Thyroid gland (tissue), 4 donors: ENCODE results near the gene GJB5. TPM values are rescaled to one million over a fixed set of nuclear protein-coding genes. Genes with fewer than 3 reads are reported as not detected.

Source experiments
- DNase-seq, 2 donors: peaks; one replicate each; pipeline ENCODE4 v3.0.0-alpha.2; 2019
- H3K27ac ChIP-seq, 3 donors: fragments of 200-600 bp; sonication (generic); 1 replicate in 2 of 3; 2 replicates in 1 of 3; pipeline ENCODE4 v1.5.1; 2016 to 2019; ENCODE audit warnings: mild to moderate bottlenecking in 1 of 3, moderate library complexity in 1 of 3
- H3K27me3 ChIP-seq: fragments of 200-600 bp; sonication (generic); one replicate; pipeline ENCODE4 v1.5.1; 2019
- H3K36me3 ChIP-seq, 2 donors: fragments of 200-600 bp; sonication (generic); one replicate each; pipeline ENCODE4 v1.5.1; 2016 to 2019
- H3K4me1 ChIP-seq, 2 donors: fragments of 200-600 bp; sonication (generic); one replicate each; pipeline ENCODE4 v1.5.1; 2017 to 2019
- H3K4me3 ChIP-seq, 3 donors: fragments of 200-600 bp; sonication (generic); replicated peaks in 1 of 3; 1 replicate in 2 of 3; 2 replicates in 1 of 3; pipeline ENCODE4 v1.5.1; 2016; ENCODE audit warnings: mild to moderate bottlenecking in 1 of 3
- H3K9me3 ChIP-seq: fragments of 200-600 bp; sonication (generic); one replicate; pipeline ENCODE4 v1.5.1; 2017
- CTCF ChIP-seq, 6 experiments: fragments of 200-600 bp in 3 of 6; fragments of 450-650 bp in 3 of 6; sonication (generic) in 3 of 6; IDR thresholded peaks; one replicate each; pipeline ENCODE4 v1.5.1; 2016 to 2019; ENCODE audit warnings: antibody characterized with exemption in 6 of 6, mild to moderate bottlenecking in 2 of 6, inconsistent platforms in 1 of 6, moderate library complexity in 1 of 6
- POLR2A ChIP-seq, 2 donors: fragments of 450-650 bp; IDR thresholded peaks; one replicate each; pipeline ENCODE4 v1.6.1; 2017; ENCODE audit warnings: antibody characterized with exemption in 2 of 2, mild to moderate bottlenecking in 2 of 2, moderate library complexity in 1 of 2
- WGBS, 2 donors: methylation state at CpG; one replicate each; pipeline ENCODE4 v1.1.5; 2017; 5-methylcytosine and 5-hydroxymethylcytosine counted together
- intact Hi-C: fragments of 100-400 bp; cut with DNase I; formaldehyde crosslinking; loops from one replicate; pipeline ENCODE4 v1.15.1; 2023
- total RNA-seq, 4 donors: library from RNA; depleted of rRNA; stranded (reverse); fragments of >200 nt; gene quantifications; one replicate each; pipeline ENCODE4 v1.2.3, GENCODE V29; 2016

Gene GJB5
- total RNA-seq, result not detected

- Histone ChIP-seq H3K9me3 (no peaks in the 10 kb centered on the region), H3K4me1 (no peaks in the 10 kb centered on the region), H3K4me3 (no peak within 1 kb of the TSS), H3K27ac (no peak within 1 kb of the TSS), H3K27me3 (no peaks in the 10 kb centered on the region), H3K36me3 (no peaks in the 10 kb centered on the region)
- TF ChIP-seq CTCF (IDR thresholded peaks at IDR 0.05) (no peak), POLR2A (IDR thresholded peaks at IDR 0.05) (no peak)
- DNase-seq, result no peak
- intact Hi-C loops, result no loop called here
- WGBS, 2 donors, result 60 to 88% methylated on average over 3 to 10 of the region's 13 CpGs
Measured at GRCh38 chr1:34754964-34755637, at the start of gene GJB5. GJB5 (plus strand) TSS chr1:34755047; CDS start chr1:34757331, 2,284 bp downstream.

GRCh38 chr1:34705077-34705476 is 49.8 kb upstream of the GJB5 start:
- TF ChIP-seq POLR2A (IDR thresholded peaks at IDR 0.05) (no peak), CTCF (IDR thresholded peaks at IDR 0.05) (no peak)
- Histone ChIP-seq H3K27ac (no peak overlapping the region), H3K36me3 (no peaks in the 10 kb centered on the region), H3K27me3 (no peaks in the 10 kb centered on the region), H3K4me1 (no peaks in the 10 kb centered on the region), H3K4me3 (no peak overlapping the region), H3K9me3 (no peaks in the 10 kb centered on the region)
- no peak for DNase-seq
- 35 to 48% methylated on average over 3 of the region's 3 CpGs for WGBS, 2 donors
- intact Hi-C loops, result no loop called here

- H3K36me3 ChIP-seq, result no peaks in the 10 kb centered on the region
- H3K27me3 ChIP-seq, result no peaks in the 10 kb centered on the region
- 72 to 75% methylated on average over 4 of the region's 4 CpGs for WGBS, 2 donors
- H3K4me1 ChIP-seq, result no peaks in the 10 kb centered on the region
- DNase-seq, result no peak
- no peak overlapping the region for H3K4me3 ChIP-seq
- no peak for TF ChIP-seq POLR2A (IDR thresholded peaks at IDR 0.05)
- H3K27ac ChIP-seq, result no peak overlapping the region
- H3K9me3 ChIP-seq, result no peaks in the 10 kb centered on the region
- intact Hi-C loops, result no loop called here
Measured at GRCh38 chr1:34708106-34708505, 46.7 kb upstream of the GJB5 start.

- no peak for TF ChIP-seq POLR2A (IDR thresholded peaks at IDR 0.05)
- TF ChIP-seq CTCF (IDR thresholded peaks at IDR 0.05), result no peak
- Histone ChIP-seq H3K27me3 (no peaks in the 10 kb centered on the region), H3K27ac (no peak overlapping the region), H3K9me3 (no peaks in the 10 kb centered on the region), H3K4me3 (no peak overlapping the region), H3K36me3 (no peaks in the 10 kb centered on the region), H3K4me1 (no peaks in the 10 kb centered on the region)
- DNase-seq, result no peak
- WGBS, 2 donors, result 34 to 39% methylated on average over 6 of the region's 6 CpGs
- intact Hi-C loops, result no loop called here
Measured at GRCh38 chr1:34709547-34709946, 45.3 kb upstream of the GJB5 start.

- H3K27ac ChIP-seq, result no peak overlapping the region
- intact Hi-C loops, result no loop called here
- H3K4me3 ChIP-seq, result no peak overlapping the region
- no peaks in the 10 kb centered on the region for H3K27me3 ChIP-seq
- TF ChIP-seq CTCF (IDR thresholded peaks at IDR 0.05) (no peak), POLR2A (IDR thresholded peaks at IDR 0.05) (no peak)
- no peaks in the 10 kb centered on the region for H3K4me1 ChIP-seq
- DNase-seq, result no peak
- H3K9me3 ChIP-seq, result no peaks in the 10 kb centered on the region
- H3K36me3 ChIP-seq, result no peaks in the 10 kb centered on the region
Measured at GRCh38 chr1:34710812-34711211, 44.0 kb upstream of the GJB5 start.
